Common myeloid progenitor, CD34-positive (primary cell): ENCODE measurements around the gene FNBP1.
"Not testable (repeated sequence)": the region's sequence is repeated elsewhere in the genome, so short reads cannot be mapped to it uniquely, and the experiment has no call there.

ENCODE experiments used
- CTCF ChIA-PET: fragments of 350-600 bp; sonication (Branson Sonifier 250); formaldehyde crosslinking; loops from one replicate; lab custom pipeline; 2021; ENCODE audit warnings: antibody characterized with exemption; lab: Charles Lee
- POLR2A ChIA-PET: fragments of 350-600 bp; sonication (Branson Sonifier 250); formaldehyde crosslinking; loops from one replicate; lab custom pipeline; 2021; ENCODE audit warnings: antibody characterized with exemption; lab: Charles Lee
- DNase-seq, 3 donors: peaks; one replicate each; pipeline versions ENCODE4 v3.0.0 to v3.0.0-alpha.2; 2013
- H3K27ac ChIP-seq, 2 experiments: 1 replicate in 1 of 2; 2 replicates in 1 of 2; pipeline ENCODE4 v1.7.0; 2013; ENCODE audit warnings: inconsistent platforms in 2 of 2, low read length in 2 of 2, mild to moderate bottlenecking in 2 of 2, low read depth in 1 of 2, moderate library complexity in 1 of 2; ENCODE audit not compliant: severe bottlenecking in 2 of 2, insufficient read depth in 1 of 2, poor library complexity in 1 of 2
- H3K27me3 ChIP-seq, 5 experiments: replicated peaks in 2 of 5; 1 replicate in 3 of 5; 2 replicates in 2 of 5; pipeline versions ENCODE4 v1.6.1 to v1.7.0; 2013; ENCODE audit warnings: low read length in 4 of 5, mild to moderate bottlenecking in 2 of 5, moderate library complexity in 2 of 5, inconsistent platforms in 1 of 5; ENCODE audit not compliant: insufficient read depth in 5 of 5, control insufficient read depth in 4 of 5
- H3K36me3 ChIP-seq, 4 experiments: 1 replicate in 2 of 4; 2 replicates in 2 of 4; pipeline versions ENCODE4 v1.6.1 to v1.7.0; 2013; ENCODE audit warnings: low read length in 3 of 4, control low read depth in 1 of 4, mild to moderate bottlenecking in 1 of 4; ENCODE audit not compliant: control insufficient read depth in 4 of 4, insufficient read depth in 4 of 4
- H3K4me1 ChIP-seq, 4 experiments: 1 replicate in 3 of 4; 2 replicates in 1 of 4; pipeline versions ENCODE4 v1.6.1 to v1.7.1; 2013; ENCODE audit warnings: low read length in 3 of 4, mild to moderate bottlenecking in 3 of 4, control low read depth in 1 of 4, inconsistent platforms in 1 of 4, moderate library complexity in 1 of 4; ENCODE audit not compliant: control insufficient read depth in 4 of 4, insufficient read depth in 4 of 4; ENCODE audit errors: control extremely low read depth in 1 of 4
- H3K4me3 ChIP-seq, 7 experiments: 1 replicate in 4 of 7; 2 replicates in 3 of 7; pipeline versions ENCODE4 v1.5.1 to v1.7.0; 2013; ENCODE audit warnings: mild to moderate bottlenecking in 7 of 7, low read length in 6 of 7, moderate library complexity in 6 of 7, inconsistent platforms in 2 of 7, low read depth in 2 of 7, control low read depth in 1 of 7; ENCODE audit not compliant: insufficient read depth in 4 of 7, control insufficient read depth in 1 of 7; ENCODE audit errors: extremely low read depth in 1 of 7
- H3K9me3 ChIP-seq, 5 experiments: 1 replicate in 4 of 5; 2 replicates in 1 of 5; pipeline versions ENCODE4 v1.6.1 to v1.7.1; 2013; ENCODE audit warnings: low read length in 4 of 5, mild to moderate bottlenecking in 2 of 5, inconsistent platforms in 1 of 5, low read depth in 1 of 5, moderate library complexity in 1 of 5; ENCODE audit not compliant: control insufficient read depth in 4 of 5, insufficient read depth in 2 of 5; ENCODE audit errors: control extremely low read depth in 1 of 5
- WGBS: methylation state at CpG from one replicate; pipeline ENCODE4 v1.1.5; 2013; ENCODE audit not compliant: insufficient coverage; 5-methylcytosine and 5-hydroxymethylcytosine counted together

Gene FNBP1

GRCh38 chr9:130024597-130024994 is 18.4 kb downstream of the FNBP1 start:
- H3K4me1 ChIP-seq = peaks cover 3 to 12% (median 7%) of the 10 kb centered on the region in 4 experiments
- POLR2A ChIA-PET = no interaction called here

GRCh38 chr9:130023994-130024596 is 18.9 kb downstream of the FNBP1 start:
- H3K36me3 ChIP-seq = peaks cover 0 to 19% (median 6%) of the 10 kb centered on the region in 4 experiments
- H3K27ac ChIP-seq = peak overlapping the region in 1 of 2 experiments; percentile 27
- no peak for DNase-seq
- CTCF ChIA-PET = interaction anchor here (0.9 to 1.3 kb wide), 2 partner anchors 19 to 28 kb away, joined by 3 read pairs; no protein-coding TSS in a partner anchor
- POLR2A ChIA-PET = no interaction called here
- H3K4me1 ChIP-seq = peaks cover 3 to 12% (median 7%) of the 10 kb centered on the region in 4 experiments
- no peaks in the 10 kb centered on the region for H3K27me3 ChIP-seq
- peaks cover 0 to 3% (median 0%) of the 10 kb centered on the region in 5 experiments for H3K9me3 ChIP-seq
- 50% methylated on average over 2 of the region's 3 CpGs for WGBS
- H3K4me3 ChIP-seq = no peak overlapping the region

More at GRCh38 chr9:130024597-130024994, 18.4 kb downstream of the FNBP1 start:
- H3K27ac ChIP-seq = peak overlapping the region in 1 of 2 experiments; percentile 27
- CTCF ChIA-PET = interaction anchor here (0.9 kb wide), 1 partner anchor 28 kb away, joined by 3 read pairs; no protein-coding TSS in a partner anchor
- no peaks in the 10 kb centered on the region for H3K27me3 ChIP-seq
- WGBS = 100% methylated on average over 1 of the region's 5 CpGs
- peaks cover 0 to 18% (median 5%) of the 10 kb centered on the region in 4 experiments for H3K36me3 ChIP-seq
- H3K4me3 ChIP-seq = no peak overlapping the region
- peaks cover 0 to 3% (median 0%) of the 10 kb centered on the region in 5 experiments for H3K9me3 ChIP-seq
- no peak for DNase-seq

- CTCF ChIA-PET = interaction anchor here (0.5 to 1.9 kb wide), 3 partner anchors 17 to 36 kb away, joined by 3 to 5 read pairs (median 3); no protein-coding TSS in a partner anchor
- DNase-seq = no peak
- Histone ChIP-seq H3K36me3 (peaks cover 0 to 22% (median 8%) of the 10 kb centered on the region in 4 experiments), H3K4me3 (no peak overlapping the region), H3K9me3 (peaks cover 0 to 3% (median 0%) of the 10 kb centered on the region in 5 experiments), H3K27ac (peak overlapping the region in 1 of 2 experiments; percentile 49), H3K4me1 (peaks cover 3 to 12% (median 7%) of the 10 kb centered on the region in 4 experiments), H3K27me3 (no peaks in the 10 kb centered on the region)
- POLR2A ChIA-PET = interaction anchor here (0.8 kb wide), 2 partner anchors 15 to 135 kb away, joined by 3 read pairs; no protein-coding TSS in a partner anchor
- 94% methylated on average over 6 of the region's 7 CpGs for WGBS
Measured at GRCh38 chr9:130023144-130023787, 19.7 kb downstream of the FNBP1 start.

- Histone ChIP-seq H3K4me1 (peaks cover 3 to 12% (median 7%) of the 10 kb centered on the region in 4 experiments), H3K27me3 (no peaks in the 10 kb centered on the region), H3K9me3 (peaks cover 0 to 3% (median 0%) of the 10 kb centered on the region in 5 experiments), H3K4me3 (no peak overlapping the region), H3K27ac (peak overlapping the region; percentile 14 to 49), H3K36me3 (peaks cover 0 to 19% (median 7%) of the 10 kb centered on the region in 4 experiments)
- CTCF ChIA-PET = interaction anchor here (1.3 to 1.9 kb wide), 2 partner anchors 17 to 18 kb away, joined by 3 to 5 read pairs; no protein-coding TSS in a partner anchor
- POLR2A ChIA-PET = interaction anchor here (0.6 to 0.8 kb wide), 3 partner anchors 14 to 161 kb away, joined by 3 to 5 read pairs (median 3); no protein-coding TSS in a partner anchor
- WGBS = 50% methylated on average over 2 of the region's 8 CpGs
- DNase-seq = no peak
Measured at GRCh38 chr9:130022566-130023143, 20.3 kb downstream of the FNBP1 start.

GRCh38 chr9:130021842-130022241 is 21.1 kb downstream of the FNBP1 start:
- not testable (repeated sequence) for H3K27me3 ChIP-seq, H3K9me3 ChIP-seq, H3K4me3 ChIP-seq, H3K27ac ChIP-seq, H3K4me1 ChIP-seq, DNase-seq
- CTCF ChIA-PET = interaction anchor here (1.9 kb wide), 1 partner anchor 18 kb away, joined by 5 read pairs; no protein-coding TSS in a partner anchor
- H3K36me3 ChIP-seq = peaks cover 0 to 19% (median 6%) of the 10 kb centered on the region in 4 experiments
- WGBS = 83% methylated on average over 1 of the region's 3 CpGs
- POLR2A ChIA-PET = interaction anchor here (0.6 kb wide), 1 partner anchor 160 kb away, joined by 5 read pairs; no protein-coding TSS in a partner anchor

GRCh38 chr9:130021123-130021522 is 21.9 kb downstream of the FNBP1 start:
- no peak overlapping the region for H3K27ac ChIP-seq
- H3K4me1 ChIP-seq = peaks cover 3 to 5% (median 4%) of the 10 kb centered on the region in 4 experiments
- H3K4me3 ChIP-seq = no peak overlapping the region
- peaks cover 0 to 2% (median 0%) of the 10 kb centered on the region in 5 experiments for H3K9me3 ChIP-seq
- H3K36me3 ChIP-seq = peaks cover 2 to 22% (median 11%) of the 10 kb centered on the region in 4 experiments
- no CpG with 5 or more reads among the region's 2 CpGs for WGBS
- no peaks in the 10 kb centered on the region for H3K27me3 ChIP-seq
- DNase-seq = no peak
- ChIA-PET CTCF (no interaction called here), POLR2A (no interaction called here)
